ENCODE measurements around the gene LSM2. TPM values are rescaled to one million over a fixed set of nuclear protein-coding genes. Genes with fewer than 3 reads are reported as not detected.
A peak's percentile ranks its signal among the peaks of the same experiment; 100 is the strongest.

Gene LSM2
- total RNA-seq, 2 experiments from 2014 or later = 78.4 to 82.6 TPM

DNA sequence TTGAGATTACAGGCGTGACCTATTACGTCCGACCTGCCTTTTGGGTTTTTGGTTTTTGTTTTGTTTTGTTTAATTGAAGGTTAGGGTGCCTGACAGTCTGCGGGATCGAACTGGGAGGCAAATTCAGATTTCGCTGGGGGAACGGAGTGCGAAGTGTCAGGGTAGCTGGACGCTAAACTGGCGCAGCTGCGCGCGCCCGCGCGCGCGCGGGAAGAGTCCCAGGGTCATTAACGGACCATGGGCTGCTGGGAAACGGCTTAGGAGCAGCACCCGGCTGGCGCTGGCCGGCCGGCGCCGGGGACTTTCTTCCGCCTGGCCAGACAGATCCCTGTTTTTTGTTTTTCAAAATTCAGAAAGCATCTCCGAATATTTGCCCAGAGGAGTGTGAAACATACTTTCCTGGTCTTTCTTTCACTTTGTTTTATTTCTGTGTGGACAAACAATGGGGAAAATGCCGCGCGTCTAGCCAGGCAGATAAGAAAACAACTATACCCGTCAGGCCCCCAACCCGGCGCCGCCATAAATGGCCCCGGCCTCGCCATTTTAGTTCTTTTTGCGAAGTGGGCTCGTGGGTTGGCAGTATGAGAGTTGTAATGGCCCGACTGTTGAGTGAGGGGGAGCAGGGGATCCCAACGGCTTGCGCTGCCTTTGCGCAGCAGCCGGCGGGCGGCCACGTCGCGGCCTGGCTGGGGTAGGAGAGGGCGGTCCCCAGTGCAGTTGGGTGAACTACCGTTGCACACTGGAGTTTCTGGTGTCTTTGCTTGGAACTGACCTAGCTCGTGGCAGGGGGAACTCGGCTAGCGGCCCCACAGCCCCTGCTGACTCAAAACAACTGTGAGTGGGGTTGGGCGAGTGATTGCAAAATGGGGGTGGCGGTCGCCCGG is 27.8 kb upstream of the LSM2 start:
- peak; percentile 91 for DNase-seq (ENCODE audit: low spot score)
- CTCF ChIA-PET (ENCODE audit: unreplicated experiment) = interaction anchor here (0.6 to 0.7 kb wide), 2 partner anchors 28 to 120 kb away, joined by 3 to 7 read pairs; partner anchors contain the start of gene LSM2
- Histone ChIP-seq H3K4me3 (ENCODE audit: low read depth, low read length, poor library complexity, severe bottlenecking) (peak overlapping the region; percentile 99), H3K36me3 (ENCODE audit: insufficient read depth, low read length) (peaks cover 49% of the 10 kb centered on the region), H3K4me2 (ENCODE audit: low read length) (peak overlapping the region; percentile 96), H3K79me2 (ENCODE audit: insufficient read depth, low read depth, low read length) (peaks cover 94% of the 10 kb centered on the region), H3K4me1 (ENCODE audit: insufficient read depth, low read length, poor library complexity, severe bottlenecking) (peaks cover 59% of the 10 kb centered on the region), H2AFZ (ENCODE audit: low read length) (peak overlapping the region; percentile 16; the same call in 1 of the 2 replicates), H3K27ac (ENCODE audit: low read depth, low read length, poor library complexity, severe bottlenecking) (peak overlapping the region; percentile 95), H3K9me2 (ENCODE audit: insufficient read depth, low read length) (no peaks in the 10 kb centered on the region), H3K9me3 (ENCODE audit: low read length) (no peaks in the 10 kb centered on the region), H4K20me1 (ENCODE audit: insufficient read depth, low read length) (peaks cover 37% of the 10 kb centered on the region)
- BruUV-seq (replicated peaks) = no TSS peak
- POLR2A ChIA-PET = interaction anchor here (0.6 to 1.4 kb wide), 3 partner anchors 97 to 304 kb away, joined by 3 to 7 read pairs (median 4); no protein-coding TSS in a partner anchor
- intact Hi-C loops (cut with micrococcal nuclease; ENCODE audit: unreplicated experiment) = loop anchor here (1.0 to 10.0 kb wide), 5 partner anchors 29 to 340 kb away; partner anchors contain the start of genes GPANK1, MICB, NELFE and SKIC2
- TF ChIP-seq, protein P1, sequence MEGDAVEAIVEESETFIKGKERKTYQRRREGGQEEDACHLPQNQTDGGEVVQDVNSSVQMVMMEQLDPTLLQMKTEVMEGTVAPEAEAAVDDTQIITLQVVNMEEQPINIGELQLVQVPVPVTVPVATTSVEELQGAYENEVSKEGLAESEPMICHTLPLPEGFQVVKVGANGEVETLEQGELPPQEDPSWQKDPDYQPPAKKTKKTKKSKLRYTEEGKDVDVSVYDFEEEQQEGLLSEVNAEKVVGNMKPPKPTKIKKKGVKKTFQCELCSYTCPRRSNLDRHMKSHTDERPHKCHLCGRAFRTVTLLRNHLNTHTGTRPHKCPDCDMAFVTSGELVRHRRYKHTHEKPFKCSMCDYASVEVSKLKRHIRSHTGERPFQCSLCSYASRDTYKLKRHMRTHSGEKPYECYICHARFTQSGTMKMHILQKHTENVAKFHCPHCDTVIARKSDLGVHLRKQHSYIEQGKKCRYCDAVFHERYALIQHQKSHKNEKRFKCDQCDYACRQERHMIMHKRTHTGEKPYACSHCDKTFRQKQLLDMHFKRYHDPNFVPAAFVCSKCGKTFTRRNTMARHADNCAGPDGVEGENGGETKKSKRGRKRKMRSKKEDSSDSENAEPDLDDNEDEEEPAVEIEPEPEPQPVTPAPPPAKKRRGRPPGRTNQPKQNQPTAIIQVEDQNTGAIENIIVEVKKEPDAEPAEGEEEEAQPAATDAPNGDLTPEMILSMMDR (conservative IDR thresholded peaks at IDR 0.05; ENCODE audit: low read length) = no peak
- TF ChIP-seq EZH2phosphoT487 (IDR thresholded peaks at IDR 0.05; ENCODE audit: borderline replicate concordance, low read depth, low read length) = no peak

DNA sequence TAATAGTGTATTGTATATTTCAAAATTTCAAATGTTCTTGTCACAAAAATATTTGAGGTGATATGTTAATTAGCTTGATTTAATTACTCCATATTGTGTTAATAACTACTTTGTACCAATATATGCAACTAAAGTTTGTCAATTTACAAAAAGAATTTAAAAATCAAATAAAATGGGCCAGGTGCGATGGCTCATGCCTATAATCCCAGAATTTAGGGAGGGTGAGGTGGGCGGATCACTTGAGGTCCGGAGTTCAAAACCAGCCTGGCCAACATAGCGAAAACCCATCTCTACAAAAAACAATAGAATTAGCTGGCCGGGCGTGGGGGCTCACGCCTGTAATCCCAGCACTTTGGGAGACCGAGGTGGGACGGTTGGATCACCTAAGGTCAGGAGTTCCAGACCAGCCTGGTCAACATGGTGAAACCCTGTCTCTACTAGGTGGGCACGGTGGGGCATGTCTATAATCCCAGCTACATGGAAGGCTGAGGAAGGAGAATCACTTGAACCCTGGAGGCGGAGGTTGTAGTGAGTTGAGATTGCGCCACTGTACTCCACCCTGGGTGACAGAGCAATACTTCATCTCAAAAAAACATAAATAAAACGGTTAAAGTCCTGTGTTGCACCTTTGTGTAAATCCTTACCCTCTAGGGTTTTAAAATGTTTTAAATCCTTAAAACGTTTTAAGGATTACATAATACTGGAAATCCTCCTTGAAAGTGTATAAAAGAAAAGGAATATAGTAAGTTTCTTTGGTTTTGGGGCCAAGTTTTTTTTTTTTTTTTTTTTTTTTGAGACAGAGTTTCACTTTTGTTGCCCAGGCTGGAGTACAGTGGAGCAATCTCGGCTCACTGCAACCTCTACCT is 24.8 kb upstream of the LSM2 start:
- CTCF ChIA-PET (ENCODE audit: unreplicated experiment) = interaction anchor here (0.9 to 1.0 kb wide), 2 partner anchors 93 to 104 kb away, joined by 3 read pairs; no protein-coding TSS in a partner anchor
- peaks cover 67% of the 10 kb centered on the region for H3K79me2 ChIP-seq (ENCODE audit: insufficient read depth, low read depth, low read length)
- intact Hi-C loops (cut with micrococcal nuclease; ENCODE audit: unreplicated experiment) = loop anchor here (2.0 to 10.0 kb wide), 6 partner anchors 59 to 337 kb away; partner anchors contain the start of genes ATP6V1G2, EHMT2, MICB and NELFE

More for the DNA sequence above, 24.8 kb upstream of the LSM2 start:
- no TSS peak for BruUV-seq (replicated peaks)
- Histone ChIP-seq H3K36me3 (ENCODE audit: insufficient read depth, low read length) (peaks cover 18% of the 10 kb centered on the region), H3K4me3 (ENCODE audit: low read depth, low read length, poor library complexity, severe bottlenecking) (peak overlapping the region; percentile 89), H4K20me1 (ENCODE audit: insufficient read depth, low read length) (peaks cover 8% of the 10 kb centered on the region; the same call in 1 of the 2 replicates), H3K4me1 (ENCODE audit: insufficient read depth, low read length, poor library complexity, severe bottlenecking) (peaks cover 36% of the 10 kb centered on the region), H3K9me2 (ENCODE audit: insufficient read depth, low read length) (no peaks in the 10 kb centered on the region), H3K9me3 (ENCODE audit: low read length) (no peaks in the 10 kb centered on the region), H3K27ac (ENCODE audit: low read depth, low read length, poor library complexity, severe bottlenecking) (peak overlapping the region; percentile 95), H3K4me2 (ENCODE audit: low read length) (peak overlapping the region; percentile 99), H2AFZ (ENCODE audit: low read length) (no peak overlapping the region; the same call in 1 of the 2 replicates)
- no peak for DNase-seq (ENCODE audit: low spot score)
- POLR2A ChIA-PET = interaction anchor here (0.6 to 3.8 kb wide), 9 partner anchors 10 to 236 kb away, joined by 3 to 43 read pairs (median 6); partner anchors contain the start of genes CLIC1, LSM2, MSH5 and NEU1
- TF ChIP-seq, protein P1 (conservative IDR thresholded peaks at IDR 0.05; ENCODE audit: low read length) = no peak
- TF ChIP-seq EZH2phosphoT487 (IDR thresholded peaks at IDR 0.05; ENCODE audit: borderline replicate concordance, low read depth, low read length) = no peak
